B cell (primary cell): Measurements from ENCODE around the gene CSTF1. TPM values are rescaled to one million over a fixed set of nuclear protein-coding genes. Genes with fewer than 3 reads are reported as not detected.

Source experiments
- ATAC-seq: fragments of 200-7000 bp; cut with Tn5 transposase; one replicate; pipeline ENCODE4 v1.10.0; 2021; ENCODE audit warnings: low read depth, mild to moderate bottlenecking, moderate number of reproducible peaks, moderate library complexity
- CTCF ChIA-PET: fragments of 350-600 bp; sonication (Branson Sonifier 250); formaldehyde crosslinking; loops from one replicate; lab custom pipeline; 2021; ENCODE audit warnings: antibody characterized with exemption, inconsistent platforms; lab: Charles Lee
- POLR2A ChIA-PET: fragments of 350-600 bp; sonication (Branson Sonifier 250); formaldehyde crosslinking; loops from one replicate; lab custom pipeline; 2021; ENCODE audit warnings: antibody characterized with exemption; lab: Charles Lee
- DNase-seq: peaks from one replicate; pipeline ENCODE4 v3.0.0; 2013
- H2AFZ ChIP-seq: 2 replicates; pipeline ENCODE4 v1.6.1; 2012; ENCODE audit warnings: mild to moderate bottlenecking, low read depth, low read length; ENCODE audit not compliant: insufficient read depth, poor library complexity, severe bottlenecking
- H3K27ac ChIP-seq, 2 donors: 1 replicate in 1 of 2; 2 replicates in 1 of 2; pipeline ENCODE4 v1.5.1; 2012 to 2013; ENCODE audit warnings: low read length in 2 of 2, mild to moderate bottlenecking in 2 of 2, moderate library complexity in 1 of 2
- H3K27me3 ChIP-seq, 4 experiments: fragments of 200-600 bp in 1 of 4; sonication (generic) in 1 of 4; replicated peaks in 1 of 4; 1 replicate in 2 of 4; 2 replicates in 2 of 4; pipeline versions ENCODE4 v1.6.1 to v1.7.0; 2013 to 2016; ENCODE audit warnings: low read length in 3 of 4, mild to moderate bottlenecking in 2 of 4, mixed read lengths in 1 of 4, moderate library complexity in 1 of 4; ENCODE audit not compliant: insufficient read depth in 4 of 4, control insufficient read depth in 3 of 4; ENCODE audit errors: control extremely low read depth in 1 of 4
- H3K36me3 ChIP-seq, 2 experiments: replicated peaks in 1 of 2; 1 replicate in 1 of 2; 2 replicates in 1 of 2; pipeline versions ENCODE4 v1.6.1 to v1.7.1; 2013; ENCODE audit warnings: low read length in 1 of 2; ENCODE audit not compliant: insufficient read depth in 2 of 2, control insufficient read depth in 1 of 2; ENCODE audit errors: control extremely low read depth in 1 of 2, extremely low read depth in 1 of 2
- H3K4me1 ChIP-seq, 2 donors: fragments of 200-600 bp in 1 of 2; sonication (generic) in 1 of 2; 1 replicate in 1 of 2; 2 replicates in 1 of 2; pipeline versions ENCODE4 v1.5.1 to v1.6.1; 2013 to 2017; ENCODE audit warnings: low read length in 2 of 2; ENCODE audit not compliant: control insufficient read depth in 2 of 2, insufficient read depth in 2 of 2
- H3K4me2 ChIP-seq: replicated peaks from 2 replicates; pipeline ENCODE3; 2012; ENCODE audit warnings: mild to moderate bottlenecking, low read depth, low read length; ENCODE audit not compliant: poor library complexity, severe bottlenecking
- H3K4me3 ChIP-seq, 5 experiments: fragments of 200-600 bp in 1 of 5; sonication (generic) in 1 of 5; 1 replicate in 3 of 5; 2 replicates in 2 of 5; pipeline versions ENCODE4 v1.5.1 to v1.7.0; 2011 to 2016; ENCODE audit warnings: low read length in 4 of 5, mild to moderate bottlenecking in 4 of 5, low read depth in 2 of 5, control low read depth in 1 of 5, moderate library complexity in 1 of 5; ENCODE audit not compliant: insufficient read depth in 1 of 5; ENCODE audit errors: control extremely low read depth in 1 of 5, extremely low read depth in 1 of 5
- H3K79me2 ChIP-seq: fragments of 200-600 bp; sonication (generic); one replicate; pipeline ENCODE4 v1.6.0; 2016; ENCODE audit warnings: low read length; ENCODE audit not compliant: control insufficient read depth, insufficient read depth
- H3K9ac ChIP-seq: fragments of 200-600 bp; sonication (generic); 2 replicates; pipeline ENCODE4 v1.6.1; 2017; ENCODE audit warnings: mild to moderate bottlenecking, low read length, moderate library complexity
- H3K9me3 ChIP-seq, 3 donors: one replicate each; pipeline versions ENCODE4 v1.6.1 to v1.7.1; 2013; ENCODE audit warnings: low read length in 2 of 3; ENCODE audit not compliant: control insufficient read depth in 2 of 3, insufficient read depth in 1 of 3; ENCODE audit errors: control extremely low read depth in 1 of 3
- H4K20me1 ChIP-seq: 2 replicates; pipeline ENCODE4 v1.6.0; 2012; ENCODE audit warnings: mild to moderate bottlenecking, low read length; ENCODE audit not compliant: insufficient read depth, control insufficient read depth, poor library complexity, severe bottlenecking
- H3K27ac Mint-ChIP-seq: one replicate; pipeline ENCODE4 v1.8.0; 2021; ENCODE audit warnings: mixed read lengths
- H3K27me3 Mint-ChIP-seq: one replicate; pipeline ENCODE4 v1.8.0; 2021; ENCODE audit warnings: mixed read lengths
- H3K4me1 Mint-ChIP-seq: one replicate; pipeline ENCODE4 v1.8.0; 2021; ENCODE audit warnings: mixed read lengths
- H3K4me3 Mint-ChIP-seq: one replicate; pipeline ENCODE4 v1.8.0; 2021; ENCODE audit warnings: mixed read lengths
- H3K9me3 Mint-ChIP-seq: one replicate; pipeline ENCODE4 v1.8.0; 2022; ENCODE audit warnings: mixed read lengths; ENCODE audit not compliant: insufficient read depth
- EZH2 ChIP-seq: IDR thresholded peaks from 2 replicates; pipeline ENCODE4 v1.6.1; 2012; ENCODE audit warnings: borderline replicate concordance, low read depth, mild to moderate bottlenecking, moderate library complexity, low read length; ENCODE audit not compliant: insufficient read depth, poor library complexity, severe bottlenecking
- WGBS: methylation state at CpG from one replicate; pipeline ENCODE4 v1.1.5; 2013; ENCODE audit warnings: missing lambda C conversion rate; ENCODE audit not compliant: insufficient coverage; 5-methylcytosine and 5-hydroxymethylcytosine counted together
- intact Hi-C: fragments of 100-400 bp; cut with micrococcal nuclease; formaldehyde crosslinking; loops from one replicate; pipeline ENCODE4 v1.10.0; 2022
- polyA plus RNA-seq: library from polyadenylated mRNA; depleted of rRNA; stranded (reverse); fragments of >200 nt; gene quantifications from 2 replicates; pipeline ENCODE4 v1.2.3, GENCODE V29; 2012
- total RNA-seq, 2 donors: library from RNA; stranded (reverse); fragments of 120-200 nt in 1 of 2; gene quantifications; 1 replicate in 1 of 2; 2 replicates in 1 of 2; pipeline versions ENCODE4 v1.2.3 to v1.2.4, GENCODE V29; 2013 to 2022
- TF ChIP-seq, protein P1 (sequence below): fragments of 200-600 bp; IDR thresholded peaks from one replicate; pipeline ENCODE4 v1.8.0; 2022; ENCODE audit warnings: antibody characterized with exemption, mild to moderate bottlenecking

Gene CSTF1
- total and polyA plus RNA-seq, 2 donors (not counting 1 experiment from before 2014, with no cell fraction given): 18.3 to 33.8 TPM

- CTCF ChIA-PET: interaction anchor here (0.8 kb wide), 1 partner anchor 25 kb away, joined by 3 read pairs; no protein-coding TSS in a partner anchor
- Histone ChIP-seq H3K27ac (no peak overlapping the region), H2AFZ (peak overlapping the region; percentile 6), H3K79me2 (no peaks in the 10 kb centered on the region), H3K4me3 (no peak overlapping the region), H4K20me1 (no peaks in the 10 kb centered on the region), H3K4me2 (peak overlapping the region; percentile 18), H3K4me1 (no peaks in the 10 kb centered on the region), H3K9me3 (no peaks in the 10 kb centered on the region), H3K9ac (no peak overlapping the region), H3K27me3 (peaks cover 0 to 28% (median 13%) of the 10 kb centered on the region in 4 experiments), H3K36me3 (no peaks in the 10 kb centered on the region)
- no peaks in the 10 kb centered on the region for H3K9me3 Mint-ChIP-seq
- POLR2A ChIA-PET: no interaction called here
- DNase-seq (no peak), ATAC-seq (no peak)
- peaks cover 71% of the 10 kb centered on the region for H3K27me3 Mint-ChIP-seq
- no peak for TF ChIP-seq EZH2
- TF ChIP-seq, protein P1, sequence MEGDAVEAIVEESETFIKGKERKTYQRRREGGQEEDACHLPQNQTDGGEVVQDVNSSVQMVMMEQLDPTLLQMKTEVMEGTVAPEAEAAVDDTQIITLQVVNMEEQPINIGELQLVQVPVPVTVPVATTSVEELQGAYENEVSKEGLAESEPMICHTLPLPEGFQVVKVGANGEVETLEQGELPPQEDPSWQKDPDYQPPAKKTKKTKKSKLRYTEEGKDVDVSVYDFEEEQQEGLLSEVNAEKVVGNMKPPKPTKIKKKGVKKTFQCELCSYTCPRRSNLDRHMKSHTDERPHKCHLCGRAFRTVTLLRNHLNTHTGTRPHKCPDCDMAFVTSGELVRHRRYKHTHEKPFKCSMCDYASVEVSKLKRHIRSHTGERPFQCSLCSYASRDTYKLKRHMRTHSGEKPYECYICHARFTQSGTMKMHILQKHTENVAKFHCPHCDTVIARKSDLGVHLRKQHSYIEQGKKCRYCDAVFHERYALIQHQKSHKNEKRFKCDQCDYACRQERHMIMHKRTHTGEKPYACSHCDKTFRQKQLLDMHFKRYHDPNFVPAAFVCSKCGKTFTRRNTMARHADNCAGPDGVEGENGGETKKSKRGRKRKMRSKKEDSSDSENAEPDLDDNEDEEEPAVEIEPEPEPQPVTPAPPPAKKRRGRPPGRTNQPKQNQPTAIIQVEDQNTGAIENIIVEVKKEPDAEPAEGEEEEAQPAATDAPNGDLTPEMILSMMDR: no peak
- no peak overlapping the region for H3K4me3 Mint-ChIP-seq
- 5% methylated on average over 41 of the region's 41 CpGs for WGBS
- intact Hi-C loops: no loop called here
- peaks cover 5% of the 10 kb centered on the region for H3K4me1 Mint-ChIP-seq
- no peak overlapping the region for H3K27ac Mint-ChIP-seq
These were observed 48.5 kb upstream of the CSTF1 start for GRCh38 chr20:56343861-56344381.

- Histone ChIP-seq H3K4me2 (no peak overlapping the region), H3K36me3 (no peaks in the 10 kb centered on the region), H3K79me2 (no peaks in the 10 kb centered on the region), H3K9me3 (no peaks in the 10 kb centered on the region), H2AFZ (no peak overlapping the region), H3K4me1 (no peaks in the 10 kb centered on the region), H3K4me3 (no peak overlapping the region), H3K27ac (no peak overlapping the region), H3K9ac (no peak overlapping the region), H3K27me3 (peaks cover 0 to 37% (median 13%) of the 10 kb centered on the region in 4 experiments), H4K20me1 (no peaks in the 10 kb centered on the region)
- H3K9me3 Mint-ChIP-seq: no peaks in the 10 kb centered on the region
- WGBS: 90% methylated on average over 8 of the region's 8 CpGs
- no peak overlapping the region for H3K4me3 Mint-ChIP-seq
- peaks cover 5% of the 10 kb centered on the region for H3K4me1 Mint-ChIP-seq
- CTCF ChIA-PET: no interaction called here
- DNase-seq (no peak), ATAC-seq (no peak)
- POLR2A ChIA-PET: no interaction called here
- H3K27me3 Mint-ChIP-seq: peaks cover 70% of the 10 kb centered on the region
- intact Hi-C loops: no loop called here
- no peak overlapping the region for H3K27ac Mint-ChIP-seq
- no peak for TF ChIP-seq EZH2
- TF ChIP-seq, protein P1: no peak
These were observed 46.5 kb upstream of the CSTF1 start for GRCh38 chr20:56345911-56346310.
